Measurements from ENCODE around the gene FNDC3B.

FNDC3B gene

DNA sequence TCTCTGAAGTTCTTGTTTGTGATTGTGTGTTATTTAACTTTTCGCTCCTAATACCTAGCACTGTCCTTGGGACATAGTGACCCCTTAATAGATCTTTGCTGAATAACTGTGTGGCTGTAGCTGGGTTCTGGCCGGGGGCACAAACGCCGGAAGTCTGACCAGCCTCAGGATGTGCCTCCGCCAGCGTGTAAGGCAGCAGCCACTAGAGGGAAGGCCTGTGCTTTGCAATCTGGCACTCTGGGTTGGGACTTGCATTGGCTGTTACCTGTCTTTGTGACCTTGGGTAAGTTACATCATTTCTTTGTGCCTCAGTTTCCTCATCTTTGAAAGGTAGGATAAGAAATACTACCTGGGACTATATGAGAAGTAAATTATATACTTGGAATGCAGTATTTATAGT is 250.2 kb downstream of the FNDC3B start:
- no peak for DNase-seq (ENCODE audit: low read depth)

DNA sequence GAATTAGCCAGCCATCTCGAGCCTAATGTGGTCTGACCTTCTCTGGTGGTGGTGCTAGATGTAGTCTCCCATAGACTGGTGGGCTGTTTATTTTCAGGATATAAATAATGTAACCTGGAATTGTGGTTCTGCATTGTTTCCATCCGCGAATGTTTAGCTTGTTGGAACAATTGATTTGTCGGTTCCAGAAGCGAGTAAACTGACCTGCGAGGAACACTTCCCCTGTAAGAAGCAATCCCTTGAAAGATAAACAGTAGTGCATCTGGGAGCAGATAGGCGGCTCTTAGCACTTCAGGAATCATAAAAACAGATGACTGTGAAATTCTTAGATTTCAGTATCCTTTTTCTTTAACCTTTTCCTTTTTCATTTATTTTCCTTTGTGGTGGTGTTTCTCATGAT is 251.1 kb downstream of the FNDC3B start:
- DNase-seq (ENCODE audit: low read depth): no peak

DNA sequence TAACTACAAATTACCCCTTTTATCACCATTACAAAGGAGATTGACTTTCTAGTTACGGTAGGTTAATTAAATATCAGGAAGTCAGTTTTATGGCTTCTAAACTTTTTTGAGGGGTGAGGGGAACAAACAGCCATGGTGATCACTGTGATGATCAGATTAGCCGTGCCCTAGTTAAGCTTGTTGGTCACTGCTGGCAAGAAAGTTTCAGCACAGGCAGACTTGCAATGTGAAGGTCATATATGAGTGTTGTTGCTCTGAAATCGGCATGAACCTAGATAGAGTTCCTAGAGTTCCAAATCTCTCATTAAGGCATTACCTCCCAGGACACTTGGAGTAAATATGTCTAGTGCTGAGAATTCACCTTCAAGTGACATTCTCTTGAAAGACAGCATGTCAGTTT is 252.3 kb downstream of the FNDC3B start:
- DNase-seq (ENCODE audit: low read depth): no peak

DNA sequence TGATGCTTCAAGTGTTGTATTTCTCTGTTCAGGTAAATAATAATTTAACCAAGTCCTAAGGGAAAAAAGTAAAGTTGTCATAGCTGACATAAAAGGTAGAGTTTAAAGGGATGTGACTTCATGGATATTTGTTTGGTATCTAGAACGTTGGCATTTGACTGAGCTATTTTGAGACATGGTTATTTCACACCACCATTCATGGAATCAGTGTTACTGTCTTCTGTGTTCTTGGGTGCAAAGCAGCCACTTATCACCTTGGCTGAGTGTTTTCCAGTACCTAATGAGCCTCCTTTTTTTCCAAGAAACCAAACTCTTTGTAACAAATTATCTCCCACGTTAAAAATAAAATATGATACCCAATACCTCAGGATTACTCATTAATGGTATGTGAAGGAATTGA is 253.0 kb downstream of the FNDC3B start:
- no peak for DNase-seq (ENCODE audit: low read depth)

DNA sequence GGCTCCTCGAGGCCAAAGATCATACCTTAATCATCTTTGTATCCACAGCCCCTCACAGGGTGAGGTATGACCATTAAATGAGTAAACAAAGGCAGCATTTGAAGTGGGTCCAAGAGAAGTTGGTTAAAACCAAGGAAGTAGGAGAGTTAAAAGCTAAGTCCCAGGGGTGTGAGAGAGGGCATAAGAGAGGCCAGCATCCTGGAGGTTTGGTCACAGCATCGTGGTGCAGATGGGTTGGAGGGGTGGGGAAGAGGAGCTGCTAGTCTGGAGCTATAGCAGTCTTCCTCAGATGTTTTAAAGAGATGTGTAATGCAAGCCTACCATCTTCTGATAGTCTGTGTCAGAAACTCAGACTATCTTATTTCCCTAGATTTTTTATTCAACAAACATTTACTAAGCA is 253.7 kb downstream of the FNDC3B start:
- DNase-seq (ENCODE audit: low read depth): no peak

DNA sequence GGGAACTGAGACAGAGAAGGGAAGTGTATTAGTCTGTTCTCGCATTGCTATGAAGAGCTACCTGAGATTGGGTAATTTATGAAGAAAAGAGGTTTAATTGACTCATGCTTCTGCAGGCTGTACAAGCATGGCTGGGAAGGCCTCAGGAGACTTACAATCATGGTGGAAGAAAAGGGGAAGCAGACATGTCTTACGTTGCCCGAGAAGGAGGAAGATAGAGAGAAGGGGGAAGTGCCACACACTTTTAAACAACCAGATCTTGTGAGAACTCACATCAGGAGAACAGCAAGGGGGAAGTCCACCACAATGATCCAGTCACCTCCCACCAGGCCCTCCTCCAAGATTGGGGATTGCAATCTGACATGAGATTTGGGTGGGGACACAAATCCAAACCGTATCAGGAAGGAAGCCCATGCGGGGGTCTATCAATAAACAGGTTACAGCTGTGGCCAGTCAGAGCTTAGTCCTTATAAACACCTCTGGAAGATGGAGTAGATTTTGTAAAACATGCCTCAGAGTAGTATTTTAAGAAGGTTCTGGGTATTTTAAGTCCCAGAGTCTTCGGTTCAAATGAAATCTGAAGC is 254.9 kb downstream of the FNDC3B start:
- no peak for DNase-seq (ENCODE audit: low read depth)

DNA sequence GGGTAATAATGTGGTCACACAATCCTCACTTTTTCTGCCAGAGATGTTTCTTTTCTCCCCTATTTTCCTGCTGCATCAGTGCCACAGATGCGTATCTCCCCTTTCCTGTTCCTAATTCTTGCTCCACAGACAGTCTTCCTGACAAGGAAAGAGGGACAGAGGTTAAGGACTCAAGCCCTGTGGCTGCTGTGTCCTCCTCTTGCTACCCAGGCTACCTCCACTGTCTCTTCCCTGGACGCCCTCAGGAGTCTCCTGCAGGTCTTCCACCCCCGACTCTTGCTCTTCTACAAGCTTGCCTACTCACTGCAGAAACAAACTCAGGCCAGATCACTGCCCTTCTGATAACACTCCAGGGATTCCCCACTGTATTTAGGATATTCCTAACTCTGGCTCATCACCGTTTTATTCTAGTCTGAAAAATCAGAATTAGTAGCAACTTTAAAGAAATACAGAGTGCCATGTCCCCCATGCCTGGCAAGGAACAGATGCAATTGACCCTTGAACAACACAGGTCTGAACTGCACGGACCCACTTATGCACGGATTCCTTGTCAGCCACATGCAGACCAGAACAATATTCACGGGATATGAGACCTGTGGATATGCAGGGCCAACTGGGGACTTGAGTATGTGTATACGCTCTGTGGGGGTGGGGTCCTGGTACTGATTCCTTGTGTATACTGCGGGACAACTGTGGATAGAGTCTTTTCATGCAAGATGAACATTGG is 257.0 kb downstream of the FNDC3B start:
- DNase-seq (ENCODE audit: low read depth): no peak

DNA sequence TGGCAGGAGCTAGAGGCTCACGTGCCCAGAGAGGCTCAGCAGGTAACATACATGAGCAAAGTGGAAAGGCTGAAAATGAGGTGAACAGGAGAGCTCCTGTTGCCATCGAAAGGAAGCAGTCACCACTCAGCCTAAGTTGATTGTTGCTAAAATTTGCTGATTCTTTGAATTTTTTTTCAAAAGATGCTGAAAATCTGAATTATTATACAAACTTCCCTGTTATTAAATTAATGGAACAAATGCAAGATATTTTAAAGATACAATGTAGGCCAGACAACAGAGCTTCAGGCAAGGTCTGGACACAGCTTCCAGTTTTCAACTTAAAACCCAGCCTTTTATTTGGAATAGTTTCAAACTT is 257.6 kb downstream of the FNDC3B start:
- no peak for DNase-seq (ENCODE audit: low read depth)

DNA sequence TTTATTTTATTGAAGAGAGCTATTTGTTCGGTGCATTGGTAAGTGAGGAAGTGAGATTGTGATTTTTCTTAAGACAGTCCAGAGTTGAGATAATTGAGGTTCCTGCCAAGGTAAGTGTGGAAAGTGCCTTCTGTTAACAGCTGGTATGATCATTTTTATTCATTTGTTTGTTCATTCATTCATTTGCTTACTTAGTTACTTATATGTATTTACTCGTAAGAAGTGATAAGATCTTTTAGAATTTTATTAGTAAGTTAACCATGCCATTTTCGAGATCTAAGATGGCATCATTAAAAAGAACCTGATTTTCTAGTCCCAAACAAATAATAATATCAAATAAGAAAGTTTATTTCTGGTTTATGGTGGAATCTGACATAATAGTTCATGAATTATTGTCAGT is 258.9 kb downstream of the FNDC3B start:
- DNase-seq (ENCODE audit: low read depth): no peak

DNA sequence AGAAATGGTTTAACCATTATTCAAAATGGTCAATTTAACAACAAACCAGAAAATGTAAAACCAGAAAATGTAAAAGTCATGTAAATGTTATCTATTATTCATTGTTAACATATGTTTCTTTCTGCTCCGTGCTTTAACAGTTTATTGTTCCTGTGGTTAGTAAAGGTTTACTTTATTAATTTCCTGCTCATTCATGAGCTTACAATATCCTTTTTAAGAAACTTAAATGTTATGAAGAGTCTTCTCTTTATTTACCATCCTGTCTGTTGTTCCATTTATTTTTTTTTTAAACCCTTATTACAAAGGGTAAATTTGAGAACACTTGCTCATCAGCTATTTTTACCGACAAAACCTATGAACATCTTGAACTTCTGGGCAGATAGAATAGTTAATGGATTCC is 260.8 kb downstream of the FNDC3B start:
- DNase-seq (ENCODE audit: low read depth): no peak

DNA sequence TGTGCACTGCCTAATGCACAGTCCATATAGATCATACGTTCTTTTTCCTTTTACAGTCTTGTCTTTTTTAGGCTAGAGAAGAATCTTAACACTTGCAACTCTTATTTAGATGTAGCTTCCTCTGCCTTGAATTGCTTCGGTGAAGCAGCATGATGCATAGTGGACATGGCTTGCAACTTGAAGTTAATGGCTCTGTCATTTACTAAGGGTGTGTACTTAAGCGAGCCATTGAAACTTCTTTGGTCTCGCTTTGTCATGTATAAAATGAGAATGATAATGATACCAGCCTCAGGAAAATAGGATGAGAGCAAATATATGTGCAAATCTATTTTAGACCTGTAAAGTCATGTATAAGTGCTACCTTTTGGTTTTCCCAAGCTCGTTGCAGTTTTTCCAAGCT is 261.5 kb downstream of the FNDC3B start:
- DNase-seq (ENCODE audit: low read depth): no peak

DNA sequence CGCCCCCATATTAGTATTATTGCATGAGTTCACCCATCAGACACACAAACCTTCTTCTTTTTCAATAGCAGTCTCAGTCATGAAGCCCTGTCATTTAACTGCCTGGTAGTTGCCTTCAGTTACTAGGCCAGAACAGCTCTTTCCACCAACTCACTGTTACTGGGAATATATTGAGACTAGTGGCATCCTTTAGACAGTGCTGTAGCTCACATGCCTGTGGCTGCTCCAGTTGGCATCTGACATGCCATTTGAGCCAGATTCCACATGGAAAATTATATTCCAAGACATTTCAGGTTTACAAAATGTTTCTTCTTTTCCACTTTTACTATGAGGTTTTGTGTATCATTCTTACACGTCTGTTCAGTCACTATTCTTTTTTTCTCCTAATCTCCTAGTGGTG is 262.8 kb downstream of the FNDC3B start:
- DNase-seq (ENCODE audit: low read depth): no peak

DNA sequence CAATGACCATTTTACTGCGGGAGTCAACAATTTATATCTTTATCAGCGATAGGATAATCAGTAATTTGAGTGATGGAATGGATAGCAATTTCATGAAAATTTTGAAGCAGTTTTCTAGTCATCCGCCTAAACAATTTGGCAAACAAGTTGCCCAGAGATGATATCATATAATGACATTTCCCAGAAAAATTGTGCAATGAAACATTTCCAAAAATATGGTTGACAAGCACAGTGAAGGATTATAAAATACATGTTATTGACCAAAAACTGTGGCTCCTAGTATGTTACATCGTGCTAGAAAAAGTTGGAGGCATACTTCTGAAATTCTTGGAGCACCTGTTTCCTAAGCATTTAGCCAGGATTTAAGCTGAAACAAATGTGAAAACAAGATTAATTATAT is 263.8 kb downstream of the FNDC3B start:
- no peak for DNase-seq (ENCODE audit: low read depth)

DNA sequence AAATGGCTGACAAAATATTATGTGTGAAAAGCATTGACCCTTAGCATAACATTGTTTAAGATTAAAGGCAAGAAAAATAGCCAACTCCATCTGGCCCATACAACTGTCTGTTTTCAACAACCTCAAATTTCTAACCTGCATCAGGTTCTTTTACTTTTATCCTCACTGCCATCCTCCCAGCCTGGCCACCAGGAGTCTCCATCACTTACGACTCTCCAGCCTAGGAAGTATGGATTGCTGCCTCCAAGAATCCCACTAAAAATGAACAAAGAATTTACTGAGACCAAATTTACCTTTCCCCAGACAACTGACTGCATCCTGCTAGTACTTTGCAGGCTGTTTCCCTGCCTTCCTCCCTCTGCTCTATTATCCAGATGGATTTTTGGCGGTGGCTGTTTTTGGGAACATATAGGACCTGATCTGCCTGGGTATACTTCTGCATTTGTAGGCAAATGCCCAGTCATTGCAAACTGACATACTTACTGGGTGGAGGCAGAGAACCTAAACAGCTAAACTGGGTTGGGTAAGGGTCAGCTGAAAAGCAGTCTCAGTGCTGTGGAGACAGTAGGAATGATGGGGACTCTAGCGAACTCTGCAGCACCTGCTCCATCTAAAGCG is 264.7 kb downstream of the FNDC3B start:
- no peak for DNase-seq (ENCODE audit: low read depth)

DNA sequence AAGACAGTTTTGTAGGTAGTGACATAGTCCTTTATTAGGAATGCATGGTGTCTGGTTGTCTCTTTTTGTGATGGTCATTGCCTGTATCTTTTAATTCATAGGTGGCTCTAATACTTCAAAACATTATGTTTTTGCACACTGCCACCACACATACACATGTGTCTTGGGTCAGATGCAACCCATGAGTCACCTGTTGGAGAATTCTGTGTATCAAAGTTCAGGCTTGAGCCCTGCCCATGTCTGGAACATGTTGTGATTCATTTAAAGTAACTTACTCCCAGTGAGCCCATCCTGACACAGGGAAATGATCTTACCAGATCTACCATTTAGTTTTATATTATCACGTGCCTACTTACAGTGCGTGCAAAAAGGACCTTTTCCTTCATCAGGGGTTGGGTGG is 266.2 kb downstream of the FNDC3B start:
- no peak for DNase-seq (ENCODE audit: low read depth)

DNA sequence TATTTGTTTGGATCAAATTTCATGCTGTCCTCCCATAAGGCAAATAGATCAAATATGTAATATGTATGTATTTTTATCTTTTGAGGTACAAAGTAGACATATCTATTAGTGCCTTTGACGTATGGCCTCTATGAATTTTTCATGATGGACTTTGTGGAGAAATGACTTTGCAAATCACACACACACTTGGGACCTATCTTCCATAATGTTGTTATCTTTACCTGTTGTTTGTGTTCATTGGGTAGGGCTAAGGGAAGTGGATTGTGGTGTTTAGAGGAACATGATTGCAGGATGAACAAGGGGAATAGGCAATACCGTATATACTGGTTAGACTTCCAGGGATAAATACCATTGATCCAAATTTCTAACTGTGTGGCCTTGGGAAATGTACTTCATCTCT is 266.6 kb downstream of the FNDC3B start:
- DNase-seq (ENCODE audit: low read depth): no peak

DNA sequence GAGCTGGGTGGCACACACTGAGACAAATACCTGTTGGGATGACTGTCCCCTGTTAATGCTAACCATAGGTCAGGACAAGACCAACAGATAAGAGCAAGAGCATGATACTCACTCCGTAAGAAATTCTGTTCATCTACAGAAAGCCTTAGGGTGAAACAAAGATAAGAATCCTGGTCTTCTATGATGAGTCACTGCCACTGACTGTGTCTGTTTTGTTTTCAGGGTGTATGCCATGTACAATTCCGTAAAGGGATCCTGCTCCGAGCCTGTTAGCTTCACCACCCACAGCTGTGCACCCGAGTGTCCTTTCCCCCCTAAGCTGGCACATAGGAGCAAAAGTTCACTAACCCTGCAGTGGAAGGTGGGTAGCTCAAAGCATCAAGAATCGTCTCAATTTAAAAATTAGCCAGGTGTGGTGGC is 267.8 kb downstream of the FNDC3B start:
- no peak for DNase-seq (ENCODE audit: low read depth)

DNA sequence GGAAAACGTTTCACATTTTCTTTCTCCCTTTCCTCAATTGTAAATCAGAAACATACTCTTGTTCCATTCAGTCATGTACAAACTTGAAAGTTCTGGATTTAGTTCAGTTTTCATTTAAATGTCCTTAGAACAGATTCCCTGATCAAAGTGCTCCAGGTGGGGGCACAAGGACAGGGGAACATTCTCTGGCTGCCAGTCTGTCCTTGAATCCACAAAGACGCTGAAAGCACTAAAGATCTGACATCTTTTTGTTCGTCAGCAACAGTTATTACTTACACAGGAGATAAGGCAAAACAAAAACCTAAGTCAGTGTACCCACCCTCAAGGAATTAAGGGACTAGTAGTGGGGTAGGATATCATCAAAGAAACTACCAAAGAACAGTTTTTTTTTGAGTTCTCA is 269.7 kb downstream of the FNDC3B start:
- no peak for DNase-seq (ENCODE audit: low read depth)

DNA sequence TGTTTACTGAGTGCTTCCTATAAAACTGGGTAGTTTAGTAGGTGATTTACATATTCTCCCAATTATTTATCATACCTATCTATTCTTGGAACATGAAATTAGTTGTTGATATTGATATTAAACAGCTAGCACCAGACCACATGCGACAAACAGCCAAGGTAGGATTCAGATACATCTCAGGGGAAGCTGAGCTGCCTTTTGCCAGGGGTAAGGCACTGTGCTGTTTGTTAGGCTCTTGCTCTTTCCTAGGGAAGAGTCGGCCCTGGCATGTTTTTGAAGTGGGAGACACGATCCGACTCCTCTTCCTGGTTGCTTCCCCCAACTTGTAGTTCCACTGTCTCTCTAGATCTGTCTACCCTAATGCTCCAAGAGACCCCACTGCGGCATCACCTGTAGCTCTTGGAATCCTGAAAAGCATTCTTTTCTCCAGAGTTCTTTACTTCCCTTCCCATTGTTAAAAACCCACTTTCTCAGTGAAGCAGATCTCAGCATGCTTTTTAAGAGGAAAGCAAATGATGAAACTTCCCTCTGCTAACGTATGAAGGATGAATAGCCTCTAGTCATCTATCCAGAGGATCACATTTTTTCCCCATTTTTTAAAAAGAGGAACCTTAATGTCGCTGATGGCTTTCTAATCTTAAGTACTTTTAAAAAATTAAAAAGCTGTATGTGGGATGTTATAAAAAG is 270.5 kb downstream of the FNDC3B start:
- DNase-seq (ENCODE audit: low read depth): no peak

DNA sequence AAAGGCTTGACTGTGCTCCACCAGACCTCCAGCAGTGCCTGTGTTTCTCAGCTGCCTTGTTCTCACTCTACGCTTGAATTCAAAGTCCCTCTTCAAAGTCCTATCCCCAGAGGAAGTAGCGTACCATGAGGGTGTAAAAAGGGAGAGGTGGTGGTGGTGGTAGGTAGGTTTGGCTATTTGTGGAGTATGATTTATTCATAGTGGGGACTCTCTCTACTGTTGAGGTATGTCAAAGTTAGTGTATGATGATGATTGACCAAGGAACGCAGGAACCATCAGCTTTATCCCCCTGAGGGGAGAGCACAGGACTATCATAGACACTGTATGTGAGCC is 271.0 kb downstream of the FNDC3B start:
- no peak for DNase-seq (ENCODE audit: low read depth)

DNA sequence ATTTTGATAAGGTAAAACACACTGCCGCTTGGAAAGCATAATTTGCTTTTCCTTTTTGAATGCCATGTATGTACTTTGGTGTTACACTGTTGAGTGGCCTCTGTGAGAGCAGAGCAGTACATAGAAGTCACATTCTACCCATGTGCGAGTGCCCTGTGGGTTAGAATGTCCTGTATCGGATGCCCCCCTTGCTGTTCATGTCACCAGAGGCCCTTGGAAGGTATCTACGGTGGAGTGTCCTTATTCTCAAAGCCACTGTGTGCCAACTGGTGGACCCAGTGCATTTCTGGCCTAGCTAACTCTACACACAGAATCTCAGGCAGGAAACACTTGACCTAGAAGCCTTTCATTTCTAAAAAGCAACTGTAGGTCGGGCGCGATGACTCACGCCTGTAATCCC is 271.8 kb downstream of the FNDC3B start:
- DNase-seq (ENCODE audit: low read depth): no peak

DNA sequence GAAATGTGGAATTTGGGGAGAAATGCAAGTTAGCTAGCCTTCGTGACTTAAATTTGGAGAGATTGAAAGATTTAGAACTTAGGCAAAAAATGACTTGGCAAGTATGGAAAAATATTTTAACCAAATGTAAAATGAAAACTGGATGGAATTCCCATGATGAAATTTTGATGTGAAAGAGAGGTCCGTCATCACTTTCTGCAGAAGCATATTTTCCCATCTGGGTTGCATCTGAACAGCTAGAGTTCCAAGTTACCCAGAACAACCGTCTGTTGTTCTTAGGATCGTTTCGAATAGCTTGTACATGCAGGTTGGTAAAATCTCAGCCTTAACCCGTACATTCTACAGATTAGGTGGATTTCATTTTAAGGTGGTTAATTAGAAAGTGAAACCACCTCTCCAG is 272.6 kb downstream of the FNDC3B start:
- DNase-seq (ENCODE audit: low read depth): no peak

DNA sequence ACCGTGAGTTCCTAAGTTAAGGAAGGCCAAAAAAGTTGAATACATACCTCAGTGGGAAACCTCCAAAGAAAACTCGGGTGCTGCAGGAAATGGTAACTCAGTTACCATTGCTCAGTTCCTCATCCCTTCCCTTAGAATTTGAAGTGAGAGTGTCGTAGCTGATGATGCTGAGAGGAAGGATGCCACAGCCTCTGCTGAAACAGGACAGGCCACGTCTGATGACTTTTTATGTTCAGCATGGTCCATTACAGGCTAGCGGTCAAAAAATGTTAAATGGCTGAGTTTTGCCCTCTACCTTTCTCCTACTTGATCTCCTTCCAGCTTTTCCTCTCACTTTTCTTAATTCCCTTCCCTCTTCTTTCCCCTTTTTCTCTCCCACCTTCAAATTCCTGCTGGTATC is 273.3 kb downstream of the FNDC3B start:
- DNase-seq (ENCODE audit: low read depth): no peak

DNA sequence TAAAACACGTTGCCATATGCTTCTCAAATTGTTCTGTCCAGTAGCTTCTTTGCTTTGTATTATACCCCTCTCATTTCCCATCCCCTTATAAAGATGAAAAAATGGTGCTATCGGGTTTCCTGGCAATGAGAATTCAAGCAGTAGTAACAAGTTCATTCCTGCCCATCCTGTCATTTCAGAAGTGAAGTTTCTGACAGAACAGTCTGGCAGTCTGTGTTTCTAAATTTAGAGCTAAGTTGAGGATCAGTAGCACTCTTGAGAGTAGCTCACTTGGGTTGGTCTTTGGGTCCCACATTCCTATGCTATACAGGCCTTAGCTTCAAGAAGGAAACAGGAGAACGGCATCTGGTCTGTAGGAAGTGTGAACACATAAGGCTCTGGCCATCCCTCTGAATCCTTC is 274.3 kb downstream of the FNDC3B start:
- no peak for DNase-seq (ENCODE audit: low read depth)

All from activated T-cell treated with anti-CD3 and anti-CD28 coated beads for 48 hours (primary cell).